Adrenal gland (tissue), 5 donors: ENCODE results near the gene PATL1.

Experiments used
- CTCF ChIP-seq, 6 experiments: fragments of 450-650 bp in 4 of 6; fragments of 200-600 bp in 2 of 6; sonication (generic) in 1 of 6; IDR thresholded peaks; 1 replicate in 5 of 6; 2 replicates in 1 of 6; pipeline versions ENCODE4 v1.5.1 to v1.8.0; 2016 to 2021; ENCODE audit warnings: antibody characterized with exemption in 6 of 6, mild to moderate bottlenecking in 2 of 6, moderate library complexity in 1 of 6
- POLR2A ChIP-seq, 2 donors: fragments of 450-650 bp; IDR thresholded peaks; one replicate each; pipeline ENCODE4 v1.6.1; 2017; ENCODE audit warnings: antibody characterized with exemption in 2 of 2, mild to moderate bottlenecking in 2 of 2, moderate library complexity in 1 of 2
- donor health status: DM: no; HTN: no; CAD: no.

GRCh38 chr11:59691156-59691555 is 22.3 kb upstream of the PATL1 start:
- TF ChIP-seq CTCF (IDR thresholded peaks at IDR 0.05), result no peak
- TF ChIP-seq POLR2A (IDR thresholded peaks at IDR 0.05), result no peak
